SK-N-SH (cell line): ENCODE data around the gene CLIC6. TPM values are rescaled to one million over a fixed set of nuclear protein-coding genes. Genes with fewer than 3 reads are reported as not detected.

Source experiments
- CTCF ChIA-PET: fragments of 300-600, 350-600 bp; formaldehyde crosslinking; extraction: SDS; loops from one replicate; lab custom pipeline; 2021; lab: Yijun Ruan, JAX
- POLR2A ChIA-PET: fragments of 350-600 bp; sonication (Branson Sonifier 250); formaldehyde crosslinking; extraction: SDS; loops from one replicate; lab custom pipeline; 2020; ENCODE audit warnings: antibody characterized with exemption, inconsistent platforms; lab: Yijun Ruan, JAX
- DNase-seq: peaks from one replicate; pipeline ENCODE4 v3.0.0; 2012
- H2AFZ ChIP-seq: fragments of 200-600 bp; sonication (generic); 2 replicates; pipeline ENCODE4 v1.8.1; 2016; ENCODE audit warnings: antibody characterized with exemption, mild to moderate bottlenecking, low read depth
- H3F3A ChIP-seq: fragments of 200-600 bp; sonication (generic); replicated peaks from 2 replicates; pipeline ENCODE3; 2016; ENCODE audit warnings: antibody characterized with exemption, mild to moderate bottlenecking; ENCODE audit not compliant: insufficient read depth
- H3K27ac ChIP-seq, 2 experiments: fragments of 200-500 bp in 1 of 2; fragments of 200-600 bp in 1 of 2; sonication (Bioruptor generic) in 1 of 2; sonication (generic), shearing (Covaris generic) in 1 of 2; 2 replicates each; pipeline versions ENCODE4 v1.5.1 to v1.6.1; 2014 to 2016; ENCODE audit warnings: low read depth in 2 of 2, inconsistent platforms in 1 of 2, low read length in 1 of 2, mild to moderate bottlenecking in 1 of 2, mixed read lengths in 1 of 2
- H3K27me3 ChIP-seq: fragments of 200-600 bp; sonication (generic), shearing (Covaris generic); 2 replicates; pipeline ENCODE4 v1.6.1; 2016; ENCODE audit warnings: mixed run types; ENCODE audit not compliant: insufficient read depth
- H3K36me3 ChIP-seq, 2 experiments: fragments of 200-500 bp in 1 of 2; fragments of 200-600 bp in 1 of 2; sonication (Bioruptor generic) in 1 of 2; sonication (generic) in 1 of 2; replicated peaks in 1 of 2; 2 replicates each; pipeline versions ENCODE3 to v1.5.1; 2014 to 2016; ENCODE audit warnings: low read length in 1 of 2, mild to moderate bottlenecking in 1 of 2; ENCODE audit not compliant: insufficient read depth in 2 of 2, control insufficient read depth in 1 of 2
- H3K4me1 ChIP-seq, 2 experiments: fragments of 200-500 bp in 1 of 2; fragments of 200-600 bp in 1 of 2; sonication (Bioruptor generic) in 1 of 2; sonication (generic), shearing (Covaris generic) in 1 of 2; 2 replicates each; pipeline versions ENCODE4 v1.5.1 to v1.6.1; 2014 to 2016; ENCODE audit warnings: low read depth in 1 of 2, low read length in 1 of 2, mixed run types in 1 of 2; ENCODE audit not compliant: insufficient read depth in 2 of 2, control insufficient read depth in 1 of 2
- H3K4me2 ChIP-seq: fragments of 200-600 bp; sonication (generic), shearing (Covaris generic); 2 replicates; pipeline ENCODE4 v1.6.1; 2017; ENCODE audit warnings: mixed run types
- H3K4me3 ChIP-seq, 2 experiments: fragments of 200-500 bp in 1 of 2; fragments of 200-600 bp in 1 of 2; sonication (Bioruptor generic) in 1 of 2; sonication (generic), shearing (Covaris generic) in 1 of 2; 2 replicates each; pipeline versions ENCODE4 v1.5.1 to v1.8.1; 2014 to 2016; ENCODE audit warnings: low read depth in 2 of 2, inconsistent platforms in 1 of 2, low read length in 1 of 2, mild to moderate bottlenecking in 1 of 2, mixed read lengths in 1 of 2, moderate library complexity in 1 of 2
- H3K79me2 ChIP-seq: fragments of 200-600 bp; sonication (generic); 2 replicates; pipeline ENCODE4 v1.8.1; 2017; ENCODE audit warnings: mild to moderate bottlenecking; ENCODE audit not compliant: insufficient read depth
- H3K9ac ChIP-seq: fragments of 200-600 bp; sonication (generic); 2 replicates; pipeline ENCODE4 v1.6.1; 2017; ENCODE audit warnings: mixed run types
- H3K9me2 ChIP-seq: fragments of 200-600 bp; sonication (generic); 2 replicates; pipeline ENCODE4 v1.6.1; 2017; ENCODE audit warnings: mixed run types
- H3K9me3 ChIP-seq: fragments of 200-600 bp; sonication (generic); 2 replicates; pipeline ENCODE4 v1.6.1; 2017; ENCODE audit warnings: mixed run types, mild to moderate bottlenecking, moderate library complexity
- H4K20me1 ChIP-seq: fragments of 200-600 bp; sonication (generic); 2 replicates; pipeline ENCODE4 v1.6.1; 2017; ENCODE audit warnings: mild to moderate bottlenecking, mixed run types; ENCODE audit not compliant: insufficient read depth
- CHD2 ChIP-seq: fragments of 150-350 bp; IDR thresholded peaks from 2 replicates; pipeline ENCODE4 v1.6.1; 2018; ENCODE audit warnings: low read length; ENCODE audit not compliant: partially characterized antibody
- CTCF ChIP-seq: fragments of 200-600 bp; sonication (generic); IDR thresholded peaks from 2 replicates; pipeline ENCODE4 v1.6.1; 2017; ENCODE audit warnings: antibody characterized with exemption, mild to moderate bottlenecking, moderate library complexity
- ELF1 ChIP-seq: IDR thresholded peaks from 2 replicates; pipeline ENCODE4 v1.4.0; 2012
- EP300 ChIP-seq, 2 experiments: IDR thresholded peaks; 2 replicates each; pipeline versions ENCODE4 v1.4.0 to v1.6.1; 2012; ENCODE audit warnings: borderline replicate concordance in 1 of 2, low read depth in 1 of 2, low read length in 1 of 2
- EZH2phosphoT487 ChIP-seq: fragments of 200-600 bp; sonication (generic); IDR thresholded peaks from 2 replicates; pipeline ENCODE4 v1.6.1; 2017; ENCODE audit warnings: low read depth, mixed run types, mild to moderate bottlenecking, antibody characterized with exemption, moderate library complexity, borderline replicate concordance
- GATA2 ChIP-seq: sonication (generic); formaldehyde crosslinking; IDR thresholded peaks from 2 replicates; pipeline ENCODE4 v1.5.0; 2020; ENCODE audit warnings: mild to moderate bottlenecking, missing genetic modification reagents
- IRF3 ChIP-seq: fragments of 150-350 bp; IDR thresholded peaks from 2 replicates; pipeline ENCODE4 v1.6.1; 2016; ENCODE audit warnings: mild to moderate bottlenecking, low read depth, low read length
- JUND ChIP-seq: IDR thresholded peaks from 2 replicates; pipeline ENCODE4 v1.4.0; 2012
- MEF2A ChIP-seq: IDR thresholded peaks from 2 replicates; pipeline ENCODE4 v1.4.0; 2012; ENCODE audit warnings: low read depth, borderline replicate concordance
- NFIC ChIP-seq: IDR thresholded peaks from 2 replicates; pipeline ENCODE4 v1.4.0; 2012; ENCODE audit warnings: borderline replicate concordance
- POLR2AphosphoS5 ChIP-seq: IDR thresholded peaks from 2 replicates; pipeline ENCODE4 v1.6.1; 2012; ENCODE audit warnings: low read depth, low read length
- RXRA ChIP-seq: IDR thresholded peaks from 2 replicates; pipeline ENCODE4 v1.4.0; 2012; ENCODE audit warnings: low read depth, mild to moderate bottlenecking, borderline replicate concordance
- SIN3A ChIP-seq: IDR thresholded peaks from 2 replicates; pipeline ENCODE4 v1.6.1; 2012; ENCODE audit warnings: low read depth, mild to moderate bottlenecking, low read length, moderate library complexity, borderline replicate concordance
- SMC3 ChIP-seq: IDR thresholded peaks from 2 replicates; pipeline ENCODE4 v1.6.1; 2012; ENCODE audit warnings: low read depth, low read length, improper control_type of control experiment
- TAF1 ChIP-seq: IDR thresholded peaks from 2 replicates; pipeline ENCODE4 v1.6.1; 2012; ENCODE audit warnings: low read depth, mild to moderate bottlenecking, low read length, moderate library complexity, borderline replicate concordance
- TCF12 ChIP-seq: IDR thresholded peaks from 2 replicates; pipeline ENCODE4 v1.4.0; 2012
- USF1 ChIP-seq: IDR thresholded peaks from 2 replicates; pipeline ENCODE4 v1.4.0; 2012; ENCODE audit warnings: low read depth, borderline replicate concordance
- WGBS: methylation state at CpG from one replicate; pipeline ENCODE4 v1.1.6; 2017; ENCODE audit warnings: low lambda C conversion rate; 5-methylcytosine and 5-hydroxymethylcytosine counted together
- polyA plus RNA-seq, 3 experiments: library from polyadenylated mRNA; depleted of rRNA; stranded (reverse); fragments of >200 nt; gene quantifications; 2 replicates each; pipeline ENCODE4 v1.2.3, GENCODE V29; 2012
- TF ChIP-seq, protein P1 (sequence below): IDR thresholded peaks from 2 replicates; pipeline ENCODE4 v1.4.0; 2012; ENCODE audit warnings: low read depth

The CLIC6 gene
- polyA plus RNA-seq, 1 of the 3 experiments (the other 2 are of a cell fraction) = 0.08 TPM

DNA sequence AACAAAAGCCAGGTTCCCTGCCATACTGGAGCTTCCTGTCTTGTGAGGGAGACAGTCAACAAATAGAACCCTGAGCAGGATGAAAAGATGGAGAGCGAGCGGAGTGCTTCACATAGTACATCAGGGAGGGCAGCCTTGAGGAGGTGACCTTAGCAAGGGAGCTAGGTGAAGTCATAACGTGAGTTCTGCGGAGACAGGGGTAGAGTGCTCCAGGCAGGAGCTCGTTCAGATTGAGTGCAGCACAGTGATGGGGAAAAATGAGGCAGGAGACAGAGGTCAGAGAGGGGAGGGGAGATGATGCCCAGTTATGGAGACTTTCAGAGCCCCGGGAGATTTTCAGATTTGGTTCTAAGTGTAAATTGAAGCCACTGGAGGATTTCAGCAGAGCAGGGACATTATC lies 15.3 kb upstream of the CLIC6 start:
- peaks cover 21% of the 10 kb centered on the region; the same call in 1 of the 2 replicates for H3K27me3 ChIP-seq
- no peaks in the 10 kb centered on the region for H3K9me3 ChIP-seq
- no peak overlapping the region for H2AFZ ChIP-seq
- no peaks in the 10 kb centered on the region for H3K9me2 ChIP-seq
- WGBS = 9% methylated on average over 6 of the region's 6 CpGs
- no peak overlapping the region for H3K27ac ChIP-seq
- no peaks in the 10 kb centered on the region for H4K20me1 ChIP-seq
- H3F3A ChIP-seq = no peaks in the 10 kb centered on the region
- ChIA-PET CTCF (interaction anchor here (1.4 to 1.7 kb wide), 3 partner anchors 35 to 40 kb away, joined by 3 to 6 read pairs (median 3); partner anchors contain the start of gene RCAN1), POLR2A (no interaction called here)
- H3K4me2 ChIP-seq = no peak overlapping the region
- no peak overlapping the region for H3K4me3 ChIP-seq
- H3K79me2 ChIP-seq = no peaks in the 10 kb centered on the region
- DNase-seq = no peak
- peaks cover 0 to 3% of the 10 kb centered on the region in 2 experiments for H3K36me3 ChIP-seq
- TF ChIP-seq ELF1 (no peak), RXRA (no peak), EP300 (IDR thresholded peaks at IDR 0.05; ENCODE audit: borderline replicate concordance in 1 of 2, low read depth in 1 of 2, low read length in 1 of 2) (no peak), IRF3 (no peak), NFIC (no peak), POLR2AphosphoS5 (no peak), JUND (no peak), CTCF (no peak), TCF12 (no peak), EZH2phosphoT487 (no peak), SMC3 (no peak), CHD2 (no peak), USF1 (no peak), MEF2A (no peak), TAF1 (no peak), SIN3A (no peak), GATA2 (CRISPR knock-in tag) (no peak)
- TF ChIP-seq, protein P1, sequence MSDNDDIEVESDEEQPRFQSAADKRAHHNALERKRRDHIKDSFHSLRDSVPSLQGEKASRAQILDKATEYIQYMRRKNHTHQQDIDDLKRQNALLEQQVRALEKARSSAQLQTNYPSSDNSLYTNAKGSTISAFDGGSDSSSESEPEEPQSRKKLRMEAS = no peak
- H3K4me1 ChIP-seq = no peaks in the 10 kb centered on the region
- H3K9ac ChIP-seq = no peak overlapping the region
